SJCRH30 (cell line): Measurements from ENCODE around the gene MSH2. TPM values are rescaled to one million over a fixed set of nuclear protein-coding genes. Genes with fewer than 3 reads are reported as not detected.

Source experiments
- total RNA-seq: library from RNA; depleted of rRNA; stranded (reverse); fragments of >200 nt; shearing (Covaris generic); gene quantifications from 2 replicates; pipeline ENCODE4 v1.2.3, GENCODE V29; 2014; rRNA removed

The MSH2 gene
- total RNA-seq, 1 experiment from 2014 or later, result 180 TPM

Other genes starting within 250 kb of the MSH2 start
- gene STPG4, start 247.8 kb upstream of the MSH2 start, total RNA-seq, result 0.14 and 0.33 TPM in 2 replicates
- gene CALM2, start 226.6 kb upstream of the MSH2 start, total RNA-seq, result 629 and 678 TPM in 2 replicates
- 6.0 and 6.8 TPM in 2 replicates for gene EPCAM, start 33.8 kb upstream of the MSH2 start, total RNA-seq
- 0.08 and 0.40 TPM in 2 replicates for gene KCNK12, start 167.8 kb downstream of the MSH2 start, total RNA-seq